ENCODE results near the gene GNA14.

GNA14 gene

DNA sequence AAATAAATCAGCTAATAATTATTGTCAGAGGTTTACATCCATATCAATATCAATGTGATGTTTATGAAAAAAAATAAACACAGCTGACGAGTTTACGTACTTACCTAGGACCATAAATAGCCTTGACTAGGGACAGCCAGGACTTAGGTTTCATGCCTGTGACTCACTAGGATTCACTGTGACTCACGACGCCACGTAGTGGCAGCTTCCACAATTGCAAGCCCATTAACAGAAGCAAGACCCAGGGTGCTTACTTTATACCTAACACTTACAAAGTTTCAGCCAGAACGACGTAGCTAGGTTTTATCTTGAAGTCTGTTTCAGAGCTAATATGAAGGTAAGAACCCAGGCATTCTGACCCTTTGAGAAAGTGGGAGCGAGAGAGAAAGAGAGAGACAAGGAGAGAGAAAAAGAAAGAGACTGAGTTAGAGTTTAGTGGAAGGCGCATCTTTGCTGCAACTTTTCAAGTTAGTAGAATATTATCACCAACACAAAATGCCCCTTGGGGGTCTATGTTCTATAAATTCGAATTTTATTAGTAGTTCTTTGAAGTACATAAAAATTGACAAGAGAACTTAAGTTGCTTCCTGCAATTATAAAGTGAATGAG lies 191.2 kb downstream of the GNA14 start:
- H2BK12ac ChIP-seq (ENCODE audit: low read length) = no peak overlapping the region
- no peak overlapping the region for H3K4me2 ChIP-seq (ENCODE audit: low read length)
- H3K9me3 ChIP-seq (ENCODE audit: insufficient read depth, low read depth, low read length) = peaks cover 4% of the 10 kb centered on the region
- H3K14ac ChIP-seq (ENCODE audit: low read length) = no peak overlapping the region
- H3K4ac ChIP-seq (ENCODE audit: low read depth, low read length) = no peak overlapping the region
- no peak overlapping the region for H4K12ac ChIP-seq (ENCODE audit: low read depth, low read length)
- no peak overlapping the region for H4K8ac ChIP-seq (ENCODE audit: low read depth, low read length)
- H3K9ac ChIP-seq (ENCODE audit: low read length) = no peak overlapping the region
- peak; percentile 88 to 99 for DNase-seq
- no peaks in the 10 kb centered on the region for H3K79me2 ChIP-seq (ENCODE audit: control insufficient read depth, insufficient read depth, low read length, poor library complexity)
- no peak overlapping the region for H4K91ac ChIP-seq (ENCODE audit: low read depth, low read length)
- no peak overlapping the region for H3K18ac ChIP-seq (ENCODE audit: low read length)
- no peak overlapping the region for H3K4me3 ChIP-seq (ENCODE audit: low read depth, low read length)
- no peaks in the 10 kb centered on the region for H3K4me1 ChIP-seq (ENCODE audit: control insufficient read depth in 1 of 2, insufficient read depth in 2 of 2, low read length in 2 of 2)
- no peak overlapping the region for H2BK5ac ChIP-seq (ENCODE audit: low read depth, low read length, poor library complexity)
- H3K79me1 ChIP-seq (ENCODE audit: low read length) = no peaks in the 10 kb centered on the region
- H3K36me3 ChIP-seq (ENCODE audit: control insufficient read depth in 1 of 2, insufficient read depth in 2 of 2, low read length in 2 of 2) = no peaks in the 10 kb centered on the region
- no peak overlapping the region for H3K27ac ChIP-seq (ENCODE audit: low read depth, low read length)
- H2AK5ac ChIP-seq (ENCODE audit: low read length) = no peak overlapping the region
- no CpG with 5 or more reads among the region's 10 CpGs for WGBS (ENCODE audit: extremely low coverage, insufficient coverage, insufficient read length)
- no peaks in the 10 kb centered on the region for H3K27me3 ChIP-seq (ENCODE audit: insufficient read depth, low read length)
- H2AFZ ChIP-seq (ENCODE audit: insufficient read depth, low read length, poor library complexity) = no peak overlapping the region
- no peak overlapping the region for H3K23ac ChIP-seq (ENCODE audit: low read length)
- no peak overlapping the region for H2BK120ac ChIP-seq (ENCODE audit: insufficient read depth, low read length, poor library complexity)

- H3K4me1 ChIP-seq (ENCODE audit: control insufficient read depth in 1 of 2, insufficient read depth in 2 of 2, low read length in 2 of 2) = no peaks in the 10 kb centered on the region
- H3K36me3 ChIP-seq (ENCODE audit: control insufficient read depth in 1 of 2, insufficient read depth in 2 of 2, low read length in 2 of 2) = no peaks in the 10 kb centered on the region
- H3K27me3 ChIP-seq (ENCODE audit: insufficient read depth, low read length) = no peaks in the 10 kb centered on the region
- no peaks in the 10 kb centered on the region for H3K79me2 ChIP-seq (ENCODE audit: control insufficient read depth, insufficient read depth, low read length, poor library complexity)
- H3K27ac ChIP-seq (ENCODE audit: low read depth, low read length) = no peak overlapping the region
- H3K9ac ChIP-seq (ENCODE audit: low read length) = no peak overlapping the region
- peaks cover 5% of the 10 kb centered on the region for H3K9me3 ChIP-seq (ENCODE audit: insufficient read depth, low read depth, low read length)
- no peak overlapping the region for H3K14ac ChIP-seq (ENCODE audit: low read length)
- DNase-seq = peak; percentile 24 to 69
- no peak overlapping the region for H4K12ac ChIP-seq (ENCODE audit: low read depth, low read length)
- no peak overlapping the region for H2BK12ac ChIP-seq (ENCODE audit: low read length)
- no peaks in the 10 kb centered on the region for H3K79me1 ChIP-seq (ENCODE audit: low read length)
- no peak overlapping the region for H3K23ac ChIP-seq (ENCODE audit: low read length)
- H4K8ac ChIP-seq (ENCODE audit: low read depth, low read length) = no peak overlapping the region
- H2AFZ ChIP-seq (ENCODE audit: insufficient read depth, low read length, poor library complexity) = no peak overlapping the region
- no peak overlapping the region for H2AK5ac ChIP-seq (ENCODE audit: low read length)
- H3K18ac ChIP-seq (ENCODE audit: low read length) = no peak overlapping the region
- no peak overlapping the region for H3K4ac ChIP-seq (ENCODE audit: low read depth, low read length)
- H2BK120ac ChIP-seq (ENCODE audit: insufficient read depth, low read length, poor library complexity) = no peak overlapping the region
- WGBS (ENCODE audit: extremely low coverage, insufficient coverage, insufficient read length) = no CpG with 5 or more reads among the region's 8 CpGs
- H3K4me2 ChIP-seq (ENCODE audit: low read length) = no peak overlapping the region
- no peak overlapping the region for H4K91ac ChIP-seq (ENCODE audit: low read depth, low read length)
- H2BK5ac ChIP-seq (ENCODE audit: low read depth, low read length, poor library complexity) = no peak overlapping the region
- H3K4me3 ChIP-seq (ENCODE audit: low read depth, low read length) = no peak overlapping the region
These were observed 192.7 kb downstream of the GNA14 start for GRCh38 chr9:77455312-77455927.

- H3K9me3 ChIP-seq (ENCODE audit: insufficient read depth, low read depth, low read length) = peaks cover 3% of the 10 kb centered on the region
- H3K18ac ChIP-seq (ENCODE audit: low read length) = no peak overlapping the region
- H3K9ac ChIP-seq (ENCODE audit: low read length) = no peak overlapping the region
- DNase-seq = no peak
- no peak overlapping the region for H4K12ac ChIP-seq (ENCODE audit: low read depth, low read length)
- H3K4me1 ChIP-seq (ENCODE audit: control insufficient read depth in 1 of 2, insufficient read depth in 2 of 2, low read length in 2 of 2) = no peaks in the 10 kb centered on the region
- no peaks in the 10 kb centered on the region for H3K27me3 ChIP-seq (ENCODE audit: insufficient read depth, low read length)
- H3K4me3 ChIP-seq (ENCODE audit: low read depth, low read length) = no peak overlapping the region
- H2AFZ ChIP-seq (ENCODE audit: insufficient read depth, low read length, poor library complexity) = no peak overlapping the region
- no peak overlapping the region for H3K4me2 ChIP-seq (ENCODE audit: low read length)
- H2BK120ac ChIP-seq (ENCODE audit: insufficient read depth, low read length, poor library complexity) = no peak overlapping the region
- no peak overlapping the region for H3K27ac ChIP-seq (ENCODE audit: low read depth, low read length)
- no peaks in the 10 kb centered on the region for H3K79me1 ChIP-seq (ENCODE audit: low read length)
- H3K79me2 ChIP-seq (ENCODE audit: control insufficient read depth, insufficient read depth, low read length, poor library complexity) = no peaks in the 10 kb centered on the region
- H2BK12ac ChIP-seq (ENCODE audit: low read length) = no peak overlapping the region
- no peak overlapping the region for H3K23ac ChIP-seq (ENCODE audit: low read length)
- no peak overlapping the region for H2AK5ac ChIP-seq (ENCODE audit: low read length)
- WGBS (ENCODE audit: extremely low coverage, insufficient coverage, insufficient read length) = no CpG with 5 or more reads among the region's 3 CpGs
- H3K14ac ChIP-seq (ENCODE audit: low read length) = no peak overlapping the region
- no peak overlapping the region for H4K91ac ChIP-seq (ENCODE audit: low read depth, low read length)
- no peak overlapping the region for H3K4ac ChIP-seq (ENCODE audit: low read depth, low read length)
- H4K8ac ChIP-seq (ENCODE audit: low read depth, low read length) = no peak overlapping the region
- no peak overlapping the region for H2BK5ac ChIP-seq (ENCODE audit: low read depth, low read length, poor library complexity)
- no peaks in the 10 kb centered on the region for H3K36me3 ChIP-seq (ENCODE audit: control insufficient read depth in 1 of 2, insufficient read depth in 2 of 2, low read length in 2 of 2)
These were observed 193.5 kb downstream of the GNA14 start for GRCh38 chr9:77454663-77455062.

DNA sequence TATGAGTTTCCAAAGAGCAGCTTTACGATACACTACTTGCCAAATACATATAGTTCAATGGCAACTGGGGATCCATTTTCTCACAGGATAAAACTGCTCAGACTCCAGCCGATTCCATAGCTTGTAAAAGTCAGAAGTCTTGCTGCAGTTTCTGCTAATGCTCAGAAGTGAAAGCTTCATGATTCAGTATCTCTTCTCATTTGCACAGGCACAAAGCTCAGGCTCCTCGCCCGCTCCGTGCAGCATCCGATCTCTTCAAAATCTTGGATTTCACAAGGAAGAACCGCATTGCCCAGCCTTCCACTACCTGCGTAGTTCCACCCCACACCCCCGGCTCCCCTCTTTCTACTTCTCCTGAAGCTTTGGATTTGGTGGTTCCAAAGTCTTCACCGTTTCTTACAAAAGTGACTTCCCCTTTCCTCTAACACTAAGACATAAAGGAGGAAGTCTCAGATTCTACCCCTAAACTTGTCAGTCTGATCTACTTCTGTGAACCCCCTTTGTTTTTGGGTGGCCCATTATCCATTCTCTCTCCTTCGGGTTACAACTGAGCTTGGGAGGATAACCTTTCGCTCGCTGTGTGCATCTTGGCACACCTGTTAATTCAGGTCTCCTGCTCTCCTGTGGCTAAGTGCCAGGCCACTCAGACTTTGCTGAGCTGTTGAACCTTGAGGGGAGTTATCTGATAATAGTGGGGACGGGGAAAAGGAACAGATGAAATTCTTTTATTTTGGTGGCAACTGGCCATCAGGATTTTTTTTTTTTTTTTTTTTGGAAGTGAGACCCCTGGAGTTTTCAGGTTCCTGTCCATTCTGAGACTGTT lies 194.1 kb downstream of the GNA14 start:
- Histone ChIP-seq H3K36me3 (ENCODE audit: control insufficient read depth in 1 of 2, insufficient read depth in 2 of 2, low read length in 2 of 2) (no peaks in the 10 kb centered on the region), H4K91ac (ENCODE audit: low read depth, low read length) (no peak overlapping the region), H2BK5ac (ENCODE audit: low read depth, low read length, poor library complexity) (no peak overlapping the region), H3K4me2 (ENCODE audit: low read length) (no peak overlapping the region), H3K14ac (ENCODE audit: low read length) (no peak overlapping the region), H3K4me3 (ENCODE audit: low read depth, low read length) (no peak overlapping the region), H3K4me1 (ENCODE audit: control insufficient read depth in 1 of 2, insufficient read depth in 2 of 2, low read length in 2 of 2) (no peaks in the 10 kb centered on the region), H3K27ac (ENCODE audit: low read depth, low read length) (no peak overlapping the region), H2BK12ac (ENCODE audit: low read length) (no peak overlapping the region), H3K23ac (ENCODE audit: low read length) (no peak overlapping the region), H2BK120ac (ENCODE audit: insufficient read depth, low read length, poor library complexity) (no peak overlapping the region), H2AFZ (ENCODE audit: insufficient read depth, low read length, poor library complexity) (no peak overlapping the region), H3K18ac (ENCODE audit: low read length) (no peak overlapping the region), H3K27me3 (ENCODE audit: insufficient read depth, low read length) (no peaks in the 10 kb centered on the region), H4K8ac (ENCODE audit: low read depth, low read length) (no peak overlapping the region), H3K4ac (ENCODE audit: low read depth, low read length) (no peak overlapping the region), H2AK5ac (ENCODE audit: low read length) (no peak overlapping the region), H4K12ac (ENCODE audit: low read depth, low read length) (no peak overlapping the region), H3K79me1 (ENCODE audit: low read length) (no peaks in the 10 kb centered on the region), H3K9me3 (ENCODE audit: insufficient read depth, low read depth, low read length) (peaks cover 3% of the 10 kb centered on the region), H3K79me2 (ENCODE audit: control insufficient read depth, insufficient read depth, low read length, poor library complexity) (no peaks in the 10 kb centered on the region), H3K9ac (ENCODE audit: low read length) (no peak overlapping the region)
- DNase-seq = no peak
- WGBS (ENCODE audit: extremely low coverage, insufficient coverage, insufficient read length) = no CpG with 5 or more reads among the region's 14 CpGs

Measured in trophoblast cell (in vitro differentiated cells and primary cell).